Suprapubic skin (tissue), 4 donors: ENCODE data around the gene RNF150.

ENCODE experiments used
- EP300 ChIP-seq: sonication (generic); formaldehyde crosslinking; IDR thresholded peaks from one replicate; pipeline ENCODE4 v1.6.1; 2017; ENCODE audit warnings: antibody characterized with exemption
- POLR2A ChIP-seq, 2 donors: fragments of 450-650 bp; IDR thresholded peaks; one replicate each; pipeline ENCODE4 v1.6.1; 2017; ENCODE audit warnings: antibody characterized with exemption in 2 of 2, mild to moderate bottlenecking in 2 of 2, moderate library complexity in 2 of 2
- POLR2AphosphoS5 ChIP-seq, 3 donors: sonication (generic); formaldehyde crosslinking; IDR thresholded peaks; one replicate each; pipeline ENCODE4 v1.6.1; 2017; ENCODE audit warnings: antibody characterized with exemption in 3 of 3
- TF ChIP-seq, protein P1 (sequence below), 2 donors: fragments of 200-600 bp in 1 of 2; fragments of 450-650 bp in 1 of 2; sonication (generic) in 1 of 2; IDR thresholded peaks; one replicate each; pipeline ENCODE4 v1.5.1; 2016 to 2019; ENCODE audit warnings: antibody characterized with exemption in 2 of 2, mild to moderate bottlenecking in 1 of 2, moderate library complexity in 1 of 2

DNA sequence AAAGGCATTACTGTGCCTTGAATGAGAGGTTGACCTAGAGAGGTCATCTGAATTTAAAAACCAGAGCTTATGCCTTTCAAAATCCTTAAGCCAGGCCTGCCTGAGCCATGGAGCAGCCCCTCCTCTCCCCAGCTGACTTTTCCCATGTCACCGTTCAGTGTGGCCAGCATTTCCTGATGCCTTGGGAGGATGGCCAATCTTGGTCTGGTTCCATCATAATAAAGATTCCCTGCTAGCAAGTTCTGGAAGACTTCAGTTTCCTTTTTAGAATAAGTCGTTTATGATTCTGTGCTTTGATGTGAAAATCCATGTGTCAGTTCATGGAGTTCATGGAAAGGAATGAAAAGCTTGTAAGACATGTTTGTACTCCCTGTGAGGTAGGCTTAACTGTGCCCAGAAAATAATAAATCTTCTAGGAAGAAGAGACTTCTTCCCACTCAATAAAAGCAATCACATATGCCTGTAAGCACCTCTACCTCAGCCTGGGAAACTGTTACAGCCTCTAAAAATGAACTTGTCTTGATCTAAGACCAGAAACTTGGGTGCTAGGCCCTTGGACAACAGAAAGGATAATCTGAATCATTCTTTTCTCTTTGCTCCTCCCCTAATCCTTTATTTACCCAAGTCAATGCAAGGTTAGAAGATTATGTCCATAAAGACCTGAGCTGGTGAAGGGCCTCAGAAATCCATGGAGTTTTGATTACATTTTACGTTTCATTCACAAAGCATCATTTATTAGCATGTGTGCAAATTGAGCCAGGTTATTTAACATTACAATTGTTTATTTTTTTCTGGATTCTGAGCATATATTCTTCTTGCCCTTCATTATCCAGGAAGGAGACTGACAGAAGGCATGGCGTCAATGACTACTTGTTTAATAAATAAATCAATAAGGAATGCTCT is 293.1 kb downstream of the RNF150 start:
- TF ChIP-seq, protein P1, sequence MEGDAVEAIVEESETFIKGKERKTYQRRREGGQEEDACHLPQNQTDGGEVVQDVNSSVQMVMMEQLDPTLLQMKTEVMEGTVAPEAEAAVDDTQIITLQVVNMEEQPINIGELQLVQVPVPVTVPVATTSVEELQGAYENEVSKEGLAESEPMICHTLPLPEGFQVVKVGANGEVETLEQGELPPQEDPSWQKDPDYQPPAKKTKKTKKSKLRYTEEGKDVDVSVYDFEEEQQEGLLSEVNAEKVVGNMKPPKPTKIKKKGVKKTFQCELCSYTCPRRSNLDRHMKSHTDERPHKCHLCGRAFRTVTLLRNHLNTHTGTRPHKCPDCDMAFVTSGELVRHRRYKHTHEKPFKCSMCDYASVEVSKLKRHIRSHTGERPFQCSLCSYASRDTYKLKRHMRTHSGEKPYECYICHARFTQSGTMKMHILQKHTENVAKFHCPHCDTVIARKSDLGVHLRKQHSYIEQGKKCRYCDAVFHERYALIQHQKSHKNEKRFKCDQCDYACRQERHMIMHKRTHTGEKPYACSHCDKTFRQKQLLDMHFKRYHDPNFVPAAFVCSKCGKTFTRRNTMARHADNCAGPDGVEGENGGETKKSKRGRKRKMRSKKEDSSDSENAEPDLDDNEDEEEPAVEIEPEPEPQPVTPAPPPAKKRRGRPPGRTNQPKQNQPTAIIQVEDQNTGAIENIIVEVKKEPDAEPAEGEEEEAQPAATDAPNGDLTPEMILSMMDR (IDR thresholded peaks at IDR 0.05) = no peak
- TF ChIP-seq POLR2A (IDR thresholded peaks at IDR 0.05) = no peak
- TF ChIP-seq EP300 = no peak
- no peak for TF ChIP-seq POLR2AphosphoS5 (IDR thresholded peaks at IDR 0.05)
